Testis (tissue), 3 donors: ENCODE results near the gene ADGRF3. TPM values are rescaled to one million over a fixed set of nuclear protein-coding genes. Genes with fewer than 3 reads are reported as not detected.
A peak's percentile ranks its signal among the peaks of the same experiment; 100 is the strongest.

Experiments used
- DNase-seq: peaks from one replicate; pipeline ENCODE4 v3.0.0-alpha.2; 2019
- H3K27ac ChIP-seq, 2 donors: fragments of 200-600 bp; sonication (generic); one replicate each; pipeline ENCODE4 v1.5.1; 2019
- H3K27me3 ChIP-seq: fragments of 200-600 bp; sonication (generic); one replicate; pipeline ENCODE4 v1.5.1; 2019
- H3K36me3 ChIP-seq: fragments of 200-600 bp; sonication (generic); one replicate; pipeline ENCODE4 v1.5.1; 2017; ENCODE audit warnings: low read depth; ENCODE audit errors: missing control alignments
- H3K4me1 ChIP-seq: fragments of 200-600 bp; sonication (generic); one replicate; pipeline ENCODE4 v1.5.1; 2019
- H3K4me3 ChIP-seq, 2 donors: fragments of 200-600 bp; sonication (generic); one replicate each; pipeline ENCODE4 v1.5.1; 2017 to 2019
- H3K9me3 ChIP-seq: fragments of 200-600 bp; sonication (generic); one replicate; pipeline ENCODE4 v1.5.1; 2017
- CTCF ChIP-seq, 3 experiments: fragments of 450-650 bp in 2 of 3; fragments of 200-600 bp in 1 of 3; sonication (generic) in 1 of 3; IDR thresholded peaks; one replicate each; pipeline ENCODE4 v1.5.1; 2016 to 2019; ENCODE audit warnings: antibody characterized with exemption in 3 of 3, mild to moderate bottlenecking in 2 of 3, moderate library complexity in 1 of 3
- POLR2A ChIP-seq: fragments of 450-650 bp; IDR thresholded peaks from one replicate; pipeline ENCODE4 v1.6.1; 2017; ENCODE audit warnings: antibody characterized with exemption, mild to moderate bottlenecking, moderate library complexity
- WGBS, 2 donors: methylation state at CpG; one replicate each; pipeline ENCODE4 v1.1.5; 2018; 5-methylcytosine and 5-hydroxymethylcytosine counted together
- intact Hi-C: fragments of 100-400 bp; cut with DNase I; formaldehyde crosslinking; loops from one replicate; pipeline ENCODE4 v1.15.1; 2023; ENCODE audit warnings: low total_unique reads
- polyA plus RNA-seq: library from polyadenylated mRNA; stranded (reverse); fragments of 350-450 nt; fragmentation: Illumina TruSeq; extraction: RNeasy Lipid Tissue Mini Kit (QIAGEN cat#74804); gene quantifications from one replicate; pipeline ENCODE4 v1.2.3, GENCODE V29; 2014; ENCODE audit warnings: low read depth, low replicate concordance; ENCODE audit not compliant: insufficient read depth
- total RNA-seq, 2 donors: library from RNA; depleted of rRNA; stranded (reverse); fragments of >200 nt; gene quantifications; one replicate each; pipeline ENCODE4 v1.2.3, GENCODE V29; 2016

Gene ADGRF3
- total and polyA plus RNA-seq, 3 donors from 2014 or later: 1.0 to 2.2 (median 1.6) TPM

- WGBS, 2 donors: 91 to 92% methylated on average over 10 of the region's 10 CpGs
- no peak overlapping the region for H3K27ac ChIP-seq
- TF ChIP-seq CTCF (IDR thresholded peaks at IDR 0.05) (no peak), POLR2A (no peak)
- H3K4me1 ChIP-seq: peaks cover 5% of the 10 kb centered on the region
- no peaks in the 10 kb centered on the region for H3K27me3 ChIP-seq
- intact Hi-C loops: no loop called here
- DNase-seq: no peak
- no peaks in the 10 kb centered on the region for H3K9me3 ChIP-seq
- H3K36me3 ChIP-seq: no peaks in the 10 kb centered on the region
- H3K4me3 ChIP-seq: no peak overlapping the region
These were observed 4.9 kb upstream of the ADGRF3 start for GRCh38 chr2:26351375-26352090.

GRCh38 chr2:26349690-26350089 lies 3.1 kb upstream of the ADGRF3 start:
- no peaks in the 10 kb centered on the region for H3K36me3 ChIP-seq
- intact Hi-C loops: no loop called here
- no peak overlapping the region for H3K4me3 ChIP-seq
- H3K27me3 ChIP-seq: no peaks in the 10 kb centered on the region
- TF ChIP-seq CTCF (IDR thresholded peaks at IDR 0.05): no peak
- no peak for TF ChIP-seq POLR2A
- WGBS, 2 donors: 64 to 81% methylated on average over 3 of the region's 3 CpGs
- H3K27ac ChIP-seq: no peak overlapping the region
- peak; percentile 59 for DNase-seq
- no peaks in the 10 kb centered on the region for H3K9me3 ChIP-seq
- H3K4me1 ChIP-seq: peaks cover 6% of the 10 kb centered on the region

GRCh38 chr2:26347286-26347865 lies 787 bp upstream of the ADGRF3 start:
- Histone ChIP-seq H3K4me3 (peak overlapping the region in 1 of 2 donors; percentile 82), H3K36me3 (no peaks in the 10 kb centered on the region), H3K4me1 (peaks cover 9% of the 10 kb centered on the region), H3K9me3 (no peaks in the 10 kb centered on the region), H3K27me3 (no peaks in the 10 kb centered on the region), H3K27ac (peak overlapping the region; percentile 85 to 95)
- intact Hi-C loops: no loop called here
- DNase-seq: no peak
- TF ChIP-seq POLR2A: no peak
- TF ChIP-seq CTCF (IDR thresholded peaks at IDR 0.05): no peak
- 19 to 25% methylated on average over 5 of the region's 5 CpGs for WGBS, 2 donors

- Histone ChIP-seq H3K4me1 (peaks cover 9% of the 10 kb centered on the region), H3K27ac (peak within 1 kb of the TSS; percentile 95), H3K36me3 (no peaks in the 10 kb centered on the region), H3K9me3 (no peaks in the 10 kb centered on the region), H3K27me3 (no peaks in the 10 kb centered on the region), H3K4me3 (peak within 1 kb of the TSS; percentile 59 to 82)
- intact Hi-C loops: no loop called here
- peak; percentile 99 for DNase-seq
- WGBS, 2 donors: 1% methylated on average over 30 to 65 of the region's 80 CpGs
- TF ChIP-seq POLR2A (peak; percentile 57), CTCF (IDR thresholded peaks at IDR 0.05) (no peak)
These were observed 790 bp downstream of the ADGRF3 start, which contains the start of gene SELENOI for GRCh38 chr2:26345545-26346453. Gene SELENOI, plus strand, starts transcription at chr2:26346143. Its CDS starts 90 bp downstream, at chr2:26346233.
